MCF 10A (cell line): ENCODE results near the gene ZDHHC11. TPM values are rescaled to one million over a fixed set of nuclear protein-coding genes. Genes with fewer than 3 reads are reported as not detected.
"Not testable (repeated sequence)": the region's sequence is repeated elsewhere in the genome, so short reads cannot be mapped to it uniquely, and the experiment has no call there.

Experiments used
- BruUV-seq: library from RNA; stranded (reverse); fragments of 400-500 nt; replicated peaks from 2 replicates; lab custom pipeline; 2021; lab: Mats Ljungman, UMichigan
- CTCF ChIA-PET: fragments of 300-600 bp; sonication (Branson Sonifier 250); formaldehyde crosslinking; extraction: SDS; loops from one replicate; lab custom pipeline; 2021; ENCODE audit warnings: antibody characterized with exemption, inconsistent platforms; lab: Yijun Ruan, JAX
- POLR2A ChIA-PET: fragments of 300-600, 350-650 bp; sonication (Branson Sonifier 250); formaldehyde crosslinking; extraction: SDS; loops from one replicate; lab custom pipeline; 2020; ENCODE audit warnings: antibody characterized with exemption, inconsistent platforms; lab: Yijun Ruan, JAX
- DNase-seq: peaks from one replicate; pipeline ENCODE4 v3.0.0-alpha.2; 2018; ENCODE audit not compliant: unreplicated experiment
- H3K27ac Mint-ChIP-seq: one replicate; pipeline ENCODE4 v1.8.0; 2022; ENCODE audit warnings: mild to moderate bottlenecking, low read depth, mixed read lengths; ENCODE audit not compliant: unreplicated experiment
- H3K27me3 Mint-ChIP-seq: one replicate; pipeline ENCODE4 v1.8.0; 2022; ENCODE audit warnings: mixed read lengths; ENCODE audit not compliant: insufficient read depth, unreplicated experiment
- H3K36me3 Mint-ChIP-seq: one replicate; pipeline ENCODE4 v1.8.0; 2022; ENCODE audit warnings: mild to moderate bottlenecking, moderate library complexity, mixed read lengths; ENCODE audit not compliant: insufficient read depth, unreplicated experiment
- H3K4me1 Mint-ChIP-seq: one replicate; pipeline ENCODE4 v1.8.0; 2022; ENCODE audit warnings: mixed read lengths; ENCODE audit not compliant: insufficient read depth, unreplicated experiment
- H3K4me3 Mint-ChIP-seq: one replicate; pipeline ENCODE4 v1.8.0; 2022; ENCODE audit warnings: mild to moderate bottlenecking, moderate library complexity, mixed read lengths; ENCODE audit not compliant: unreplicated experiment
- H3K9me3 Mint-ChIP-seq: one replicate; pipeline ENCODE4 v1.8.0; 2022; ENCODE audit warnings: mixed read lengths; ENCODE audit not compliant: unreplicated experiment
- intact Hi-C: fragments of 100-400 bp; cut with micrococcal nuclease; formaldehyde crosslinking; loops from 2 replicates; pipeline ENCODE4 v1.14.1; 2022
- total RNA-seq: library from RNA; stranded (reverse); gene quantifications from 2 replicates; pipeline ENCODE4 v1.2.3, GENCODE V29; 2022
- TF ChIP-seq, protein P1 (sequence below): fragments of 200-600 bp; IDR thresholded peaks from one replicate; pipeline ENCODE4 v1.8.0; 2022; ENCODE audit warnings: antibody characterized with exemption, mild to moderate bottlenecking; ENCODE audit not compliant: unreplicated experiment

Gene ZDHHC11
- total RNA-seq, 1 experiment from 2014 or later: 2.0 TPM

- H3K9me3 Mint-ChIP-seq, BruUV-seq: not testable (repeated sequence)
- CTCF ChIA-PET: interaction anchor here (0.7 kb wide), 1 partner anchor 130 kb away, joined by 3 read pairs; no protein-coding TSS in a partner anchor
Observed at GRCh38 chr5:747303-747844, 103.4 kb downstream of the ZDHHC11 start.

DNA sequence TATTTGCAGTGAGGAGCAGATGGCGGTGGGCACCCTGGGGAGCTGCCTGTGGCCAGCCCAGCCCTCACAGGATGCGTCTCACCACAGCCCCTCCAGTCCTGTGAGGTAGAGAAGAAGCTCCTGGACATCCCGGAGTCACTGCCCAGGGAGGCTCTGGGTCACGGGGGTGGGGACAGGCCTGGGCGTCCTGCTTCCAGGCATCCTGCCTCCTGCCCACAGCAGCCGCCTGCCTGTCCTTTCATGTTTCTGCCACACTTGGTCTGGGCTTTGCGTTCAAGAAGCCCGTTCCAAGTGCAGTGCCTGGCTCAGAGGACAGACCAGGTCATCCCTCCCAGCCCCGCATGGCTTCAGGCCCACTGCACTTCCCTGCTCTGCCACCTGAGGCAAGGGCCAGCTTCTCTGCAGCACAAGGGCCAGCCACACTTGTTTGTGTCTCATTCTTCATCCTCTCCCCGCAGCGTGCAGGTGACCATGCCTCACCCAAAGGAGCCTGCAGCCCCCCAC is 104.5 kb downstream of the ZDHHC11 start:
- Mint-ChIP-seq H3K4me1 (no peaks in the 10 kb centered on the region), H3K4me3 (no peak overlapping the region), H3K36me3 (no peaks in the 10 kb centered on the region), H3K9me3 (no peaks in the 10 kb centered on the region), H3K27me3 (no peaks in the 10 kb centered on the region), H3K27ac (no peak overlapping the region)
- POLR2A ChIA-PET: no interaction called here
- CTCF ChIA-PET: no interaction called here
- TF ChIP-seq, protein P1, sequence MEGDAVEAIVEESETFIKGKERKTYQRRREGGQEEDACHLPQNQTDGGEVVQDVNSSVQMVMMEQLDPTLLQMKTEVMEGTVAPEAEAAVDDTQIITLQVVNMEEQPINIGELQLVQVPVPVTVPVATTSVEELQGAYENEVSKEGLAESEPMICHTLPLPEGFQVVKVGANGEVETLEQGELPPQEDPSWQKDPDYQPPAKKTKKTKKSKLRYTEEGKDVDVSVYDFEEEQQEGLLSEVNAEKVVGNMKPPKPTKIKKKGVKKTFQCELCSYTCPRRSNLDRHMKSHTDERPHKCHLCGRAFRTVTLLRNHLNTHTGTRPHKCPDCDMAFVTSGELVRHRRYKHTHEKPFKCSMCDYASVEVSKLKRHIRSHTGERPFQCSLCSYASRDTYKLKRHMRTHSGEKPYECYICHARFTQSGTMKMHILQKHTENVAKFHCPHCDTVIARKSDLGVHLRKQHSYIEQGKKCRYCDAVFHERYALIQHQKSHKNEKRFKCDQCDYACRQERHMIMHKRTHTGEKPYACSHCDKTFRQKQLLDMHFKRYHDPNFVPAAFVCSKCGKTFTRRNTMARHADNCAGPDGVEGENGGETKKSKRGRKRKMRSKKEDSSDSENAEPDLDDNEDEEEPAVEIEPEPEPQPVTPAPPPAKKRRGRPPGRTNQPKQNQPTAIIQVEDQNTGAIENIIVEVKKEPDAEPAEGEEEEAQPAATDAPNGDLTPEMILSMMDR: no peak
- intact Hi-C loops: no loop called here
- DNase-seq: no peak
- BruUV-seq: no TSS peak

More at GRCh38 chr5:747303-747844, 103.4 kb downstream of the ZDHHC11 start:
- H3K36me3 Mint-ChIP-seq, H3K27me3 Mint-ChIP-seq, POLR2A ChIA-PET, intact Hi-C loops, H3K4me1 Mint-ChIP-seq, H3K27ac Mint-ChIP-seq, DNase-seq, H3K4me3 Mint-ChIP-seq: not testable (repeated sequence)

Other genes starting within 250 kb of the ZDHHC11 start
- 16.4 and 16.7 TPM in 2 replicates for gene CEP72, start 238.6 kb downstream of the ZDHHC11 start, total RNA-seq
- 0.12 and 0.17 TPM in 2 replicates for gene TPPP, start 157.6 kb downstream of the ZDHHC11 start, total RNA-seq
- gene ZDHHC11B, start 66.3 kb downstream of the ZDHHC11 start, total RNA-seq: 0.17 TPM in 1 of 2 replicates, not detected in the other
- gene BRD9, start 41.8 kb upstream of the ZDHHC11 start, total RNA-seq: 44.9 and 48.9 TPM in 2 replicates
- 13.7 and 21.4 TPM in 2 replicates for gene TRIP13, start 41.9 kb upstream of the ZDHHC11 start, total RNA-seq
- gene NKD2, start 157.8 kb upstream of the ZDHHC11 start, total RNA-seq: 0.21 and 0.32 TPM in 2 replicates